Nephron (organoid): ENCODE data around the gene KRI1.

Experiments
- H3K27ac Mint-ChIP-seq, 3 experiments: 2 replicates each; pipeline ENCODE4 v1.8.0; 2020; ENCODE audit warnings: mixed read lengths in 3 of 3, mild to moderate bottlenecking in 2 of 3, moderate library complexity in 1 of 3
- H3K27me3 Mint-ChIP-seq: 2 replicates; pipeline ENCODE4 v1.8.0; 2021; ENCODE audit warnings: low read depth, mild to moderate bottlenecking, moderate library complexity, mixed read lengths
- H3K36me3 Mint-ChIP-seq: 2 replicates; pipeline ENCODE4 v1.8.0; 2020; ENCODE audit warnings: low read depth, mixed read lengths
- H3K4me1 Mint-ChIP-seq: 2 replicates; pipeline ENCODE4 v1.8.0; 2020; ENCODE audit warnings: mixed read lengths
- H3K4me3 Mint-ChIP-seq, 3 experiments: 2 replicates each; pipeline ENCODE4 v1.8.0; 2020; ENCODE audit warnings: mild to moderate bottlenecking in 3 of 3, mixed read lengths in 3 of 3, moderate library complexity in 2 of 3
- H3K9me3 Mint-ChIP-seq: 2 replicates; pipeline ENCODE4 v1.8.0; 2020; ENCODE audit warnings: mixed read lengths
- CTCF ChIP-seq, 3 experiments: fragments of 200-600 bp; sonication (generic); IDR thresholded peaks; one replicate each; pipeline ENCODE4 v1.5.0; 2021; ENCODE audit warnings: antibody characterized with exemption in 3 of 3; ENCODE audit not compliant: unreplicated experiment in 3 of 3

The KRI1 gene

GRCh38 chr19:10565028-10565566 lies 713 bp downstream of the KRI1 start:
- peak overlapping the region; percentile 83 to 93 (median 88) for H3K27ac Mint-ChIP-seq
- H3K4me3 Mint-ChIP-seq: peak overlapping the region; percentile 94 to 97 (median 95)
- H3K36me3 Mint-ChIP-seq: peaks cover 15% of the 10 kb centered on the region
- H3K4me1 Mint-ChIP-seq: peaks cover 41% of the 10 kb centered on the region
- no peaks in the 10 kb centered on the region for H3K27me3 Mint-ChIP-seq
- no peak for TF ChIP-seq CTCF (IDR thresholded peaks at IDR 0.05; ENCODE audit: unreplicated experiment in 3 of 3)
- H3K9me3 Mint-ChIP-seq: no peaks in the 10 kb centered on the region

DNA sequence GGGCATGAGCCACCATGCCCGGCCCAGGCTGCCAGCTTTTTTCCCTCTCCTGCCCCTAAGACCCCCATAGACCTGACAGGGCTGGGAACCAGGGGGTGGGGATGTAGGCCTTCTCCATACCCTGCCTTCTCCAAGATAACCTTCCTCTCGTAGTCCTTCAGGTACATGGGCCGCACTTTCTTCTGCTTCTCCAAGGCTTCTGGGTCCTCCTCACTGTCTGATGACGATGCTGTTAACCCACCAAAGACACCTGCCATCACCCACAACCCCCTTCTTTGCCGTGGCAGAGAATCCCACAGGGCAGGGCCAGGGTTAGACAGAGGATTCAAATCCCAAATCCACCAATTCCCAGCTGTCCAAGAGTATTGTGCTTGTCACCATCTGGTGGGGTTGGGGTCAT lies 3.2 kb downstream of the KRI1 start:
- no peaks in the 10 kb centered on the region for H3K27me3 Mint-ChIP-seq
- H3K36me3 Mint-ChIP-seq: peaks cover 28% of the 10 kb centered on the region
- no peak overlapping the region for H3K4me3 Mint-ChIP-seq
- H3K4me1 Mint-ChIP-seq: peaks cover 26% of the 10 kb centered on the region
- H3K9me3 Mint-ChIP-seq: no peaks in the 10 kb centered on the region
- TF ChIP-seq CTCF (IDR thresholded peaks at IDR 0.05; ENCODE audit: unreplicated experiment in 3 of 3): no peak
- no peak overlapping the region for H3K27ac Mint-ChIP-seq

- peaks cover 36% of the 10 kb centered on the region for H3K36me3 Mint-ChIP-seq
- TF ChIP-seq CTCF (IDR thresholded peaks at IDR 0.05; ENCODE audit: unreplicated experiment in 3 of 3): no peak
- H3K4me3 Mint-ChIP-seq: no peak overlapping the region
- H3K27ac Mint-ChIP-seq: no peak overlapping the region
- H3K4me1 Mint-ChIP-seq: peaks cover 8% of the 10 kb centered on the region
- H3K9me3 Mint-ChIP-seq: no peaks in the 10 kb centered on the region
- H3K27me3 Mint-ChIP-seq: no peaks in the 10 kb centered on the region
These were observed 5.7 kb downstream of the KRI1 start for GRCh38 chr19:10560154-10560553.

- H3K4me3 Mint-ChIP-seq: no peak overlapping the region
- no peaks in the 10 kb centered on the region for H3K4me1 Mint-ChIP-seq
- peaks cover 55% of the 10 kb centered on the region for H3K36me3 Mint-ChIP-seq
- H3K9me3 Mint-ChIP-seq: no peaks in the 10 kb centered on the region
- no peaks in the 10 kb centered on the region for H3K27me3 Mint-ChIP-seq
- no peak for TF ChIP-seq CTCF (IDR thresholded peaks at IDR 0.05; ENCODE audit: unreplicated experiment in 3 of 3)
- H3K27ac Mint-ChIP-seq: no peak overlapping the region
These were observed 8.1 kb downstream of the KRI1 start for GRCh38 chr19:10557603-10558197.

- no peaks in the 10 kb centered on the region for H3K9me3 Mint-ChIP-seq
- H3K27me3 Mint-ChIP-seq: no peaks in the 10 kb centered on the region
- H3K27ac Mint-ChIP-seq: no peak overlapping the region
- H3K4me1 Mint-ChIP-seq: no peaks in the 10 kb centered on the region
- peaks cover 65% of the 10 kb centered on the region for H3K36me3 Mint-ChIP-seq
- no peak overlapping the region for H3K4me3 Mint-ChIP-seq
- no peak for TF ChIP-seq CTCF (IDR thresholded peaks at IDR 0.05; ENCODE audit: unreplicated experiment in 3 of 3)
These were observed 10.2 kb downstream of the KRI1 start for GRCh38 chr19:10555610-10555973.
